Measurements from ENCODE around the gene PIM2. TPM values are rescaled to one million over a fixed set of nuclear protein-coding genes. Genes with fewer than 3 reads are reported as not detected.

PIM2 gene
- total RNA-seq, 1 donor from 2014 or later: 3.3 TPM

DNA sequence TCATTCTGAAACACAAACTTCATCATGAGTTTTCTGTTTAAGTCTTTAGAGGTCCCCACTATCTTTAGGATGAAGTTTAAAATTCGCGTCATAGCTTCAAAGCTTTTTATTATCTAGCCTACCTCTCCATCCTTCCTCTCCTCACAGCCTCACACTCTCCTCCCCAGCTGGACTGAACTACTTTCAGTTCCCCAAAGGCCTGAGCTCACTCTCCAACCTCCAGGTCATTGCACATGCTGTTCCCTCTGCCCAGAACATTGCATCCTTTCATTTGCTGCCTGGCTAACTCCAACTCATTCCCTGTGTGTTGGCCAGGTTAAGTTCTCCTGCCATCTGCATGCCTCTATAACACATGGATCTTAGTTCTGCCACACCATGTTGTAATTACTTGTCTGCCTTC lies 41.5 kb upstream of the PIM2 start:
- TF ChIP-seq, protein P1, sequence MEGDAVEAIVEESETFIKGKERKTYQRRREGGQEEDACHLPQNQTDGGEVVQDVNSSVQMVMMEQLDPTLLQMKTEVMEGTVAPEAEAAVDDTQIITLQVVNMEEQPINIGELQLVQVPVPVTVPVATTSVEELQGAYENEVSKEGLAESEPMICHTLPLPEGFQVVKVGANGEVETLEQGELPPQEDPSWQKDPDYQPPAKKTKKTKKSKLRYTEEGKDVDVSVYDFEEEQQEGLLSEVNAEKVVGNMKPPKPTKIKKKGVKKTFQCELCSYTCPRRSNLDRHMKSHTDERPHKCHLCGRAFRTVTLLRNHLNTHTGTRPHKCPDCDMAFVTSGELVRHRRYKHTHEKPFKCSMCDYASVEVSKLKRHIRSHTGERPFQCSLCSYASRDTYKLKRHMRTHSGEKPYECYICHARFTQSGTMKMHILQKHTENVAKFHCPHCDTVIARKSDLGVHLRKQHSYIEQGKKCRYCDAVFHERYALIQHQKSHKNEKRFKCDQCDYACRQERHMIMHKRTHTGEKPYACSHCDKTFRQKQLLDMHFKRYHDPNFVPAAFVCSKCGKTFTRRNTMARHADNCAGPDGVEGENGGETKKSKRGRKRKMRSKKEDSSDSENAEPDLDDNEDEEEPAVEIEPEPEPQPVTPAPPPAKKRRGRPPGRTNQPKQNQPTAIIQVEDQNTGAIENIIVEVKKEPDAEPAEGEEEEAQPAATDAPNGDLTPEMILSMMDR (IDR thresholded peaks at IDR 0.05; ENCODE audit: borderline replicate concordance): no peak

DNA sequence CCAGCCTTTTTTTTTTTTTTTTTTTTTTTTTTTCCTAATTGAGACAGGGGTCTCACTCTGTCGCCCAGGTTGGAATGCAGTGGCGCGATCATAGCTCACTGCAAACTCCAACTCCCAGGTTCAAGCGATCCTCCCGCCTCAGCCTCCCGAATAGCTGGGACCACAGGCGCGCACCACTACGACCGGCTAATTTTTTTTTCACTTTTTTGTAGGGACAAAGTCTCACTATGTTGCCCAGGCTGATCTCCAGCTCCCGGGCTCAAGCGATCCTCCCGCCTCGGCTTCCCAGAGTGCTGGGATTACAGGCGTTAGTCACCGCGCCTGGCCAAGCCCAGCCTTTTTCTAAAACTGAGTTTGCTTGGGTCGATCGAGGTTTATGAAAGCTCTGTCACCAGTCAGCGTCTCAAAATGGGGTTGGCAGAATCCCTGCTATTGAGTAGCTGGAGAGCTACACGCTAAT lies 39.8 kb upstream of the PIM2 start:
- Histone ChIP-seq H3K27ac (replicated peaks) (peak overlapping the region; percentile 96), H3K4me1 (peaks cover 40% of the 10 kb centered on the region), H3K27me3 (ENCODE audit: low read depth) (no peaks in the 10 kb centered on the region), H3K4me3 (peak overlapping the region; percentile 76), H3K36me3 (no peaks in the 10 kb centered on the region), H3K9me3 (replicated peaks) (no peaks in the 10 kb centered on the region)
- DNase-seq: peak; percentile 24
- TF ChIP-seq, protein P1 (IDR thresholded peaks at IDR 0.05; ENCODE audit: borderline replicate concordance): no peak
- intact Hi-C loops (cut with micrococcal nuclease): no loop called here

More for the DNA sequence above, 41.5 kb upstream of the PIM2 start:
- Histone ChIP-seq H3K9me3 (replicated peaks) (no peaks in the 10 kb centered on the region), H3K4me1 (peaks cover 25% of the 10 kb centered on the region), H3K4me3 (no peak overlapping the region), H3K27me3 (ENCODE audit: low read depth) (no peaks in the 10 kb centered on the region), H3K27ac (replicated peaks) (peak overlapping the region; percentile 33), H3K36me3 (no peaks in the 10 kb centered on the region)
- DNase-seq: no peak
- intact Hi-C loops (cut with micrococcal nuclease): no loop called here

GRCh38 chrX:48957827-48958634 lies 39.2 kb upstream of the PIM2 start:
- intact Hi-C loops (cut with micrococcal nuclease): no loop called here
- DNase-seq: peak; percentile 94
- Histone ChIP-seq H3K27ac (replicated peaks) (peak overlapping the region; percentile 96), H3K27me3 (ENCODE audit: low read depth) (no peaks in the 10 kb centered on the region), H3K4me1 (peaks cover 46% of the 10 kb centered on the region), H3K36me3 (no peaks in the 10 kb centered on the region), H3K4me3 (peak overlapping the region; percentile 76), H3K9me3 (replicated peaks) (no peaks in the 10 kb centered on the region)
- TF ChIP-seq, protein P1 (IDR thresholded peaks at IDR 0.05; ENCODE audit: borderline replicate concordance): no peak

GRCh38 chrX:48957477-48957826 lies 38.6 kb upstream of the PIM2 start, which contains the start of gene OTUD5:
Gene OTUD5 (minus strand): TSS chrX:48957607. CDS start chrX:48957570, 37 bp downstream.
- Histone ChIP-seq H3K4me1 (peaks cover 52% of the 10 kb centered on the region), H3K4me3 (peak within 1 kb of the TSS; percentile 76), H3K27me3 (ENCODE audit: low read depth) (no peaks in the 10 kb centered on the region), H3K36me3 (no peaks in the 10 kb centered on the region), H3K9me3 (replicated peaks) (no peaks in the 10 kb centered on the region), H3K27ac (replicated peaks) (peak within 1 kb of the TSS; percentile 96)
- TF ChIP-seq, protein P1 (IDR thresholded peaks at IDR 0.05; ENCODE audit: borderline replicate concordance): no peak
- DNase-seq: peak; percentile 51
- intact Hi-C loops (cut with micrococcal nuclease): no loop called here

GRCh38 chrX:48956728-48957414 lies 38.0 kb upstream of the PIM2 start:
- Histone ChIP-seq H3K27me3 (ENCODE audit: low read depth) (no peaks in the 10 kb centered on the region), H3K9me3 (replicated peaks) (no peaks in the 10 kb centered on the region), H3K4me1 (peaks cover 56% of the 10 kb centered on the region), H3K36me3 (no peaks in the 10 kb centered on the region), H3K27ac (replicated peaks) (peak overlapping the region; percentile 96), H3K4me3 (peak overlapping the region; percentile 76)
- no peak for DNase-seq
- intact Hi-C loops (cut with micrococcal nuclease): no loop called here
- TF ChIP-seq, protein P1 (IDR thresholded peaks at IDR 0.05; ENCODE audit: borderline replicate concordance): no peak

All from left ventricle myocardium inferior (tissue), 1 donor.